Lower leg skin (tissue), 4 donors: ENCODE measurements around the gene ZNF414. TPM values are rescaled to one million over a fixed set of nuclear protein-coding genes. Genes with fewer than 3 reads are reported as not detected.

ENCODE experiments used
- total RNA-seq, 4 donors: library from RNA; depleted of rRNA; stranded (reverse); fragments of >200 nt; gene quantifications; one replicate each; pipeline ENCODE4 v1.1.0, GENCODE V29; 2016

The ZNF414 gene
- total RNA-seq, 4 donors from 2014 or later, result 14.8 to 42.2 (median 18.8) TPM

Other genes starting within 250 kb of the ZNF414 start
- 10 to 100 TPM in 3 of 4 donors, 1 to 10 TPM in 1; 9.0 to 23.6 (median 16.8) TPM for gene CD320, start 205.8 kb downstream of the ZNF414 start, total RNA-seq
- 10 to 100 TPM; 24.5 to 39.5 (median 32.3) TPM for gene NDUFA7, start 192.8 kb downstream of the ZNF414 start, total RNA-seq
- gene RPS28, start 192.7 kb downstream of the ZNF414 start, total RNA-seq, result 100 to 1,000 TPM; 427 to 879 (median 727) TPM
- gene KANK3, start 170.9 kb downstream of the ZNF414 start, total RNA-seq, result 10 to 100 TPM in 2 of 4 donors, 1 to 10 TPM in 2; 7.6 to 16.7 (median 11.4) TPM
- 10 to 100 TPM; 11.8 to 51.8 (median 34.7) TPM for gene ANGPTL4, start 150.0 kb downstream of the ZNF414 start, total RNA-seq
- 100 to 1,000 TPM in 1 of 4 donors, 10 to 100 TPM in 3; 40.6 to 125 (median 56.8) TPM for gene RAB11B, start 123.8 kb downstream of the ZNF414 start, total RNA-seq
- gene MARCHF2, start 100.9 kb downstream of the ZNF414 start, total RNA-seq, result 100 to 1,000 TPM in 1 of 4 donors, 10 to 100 TPM in 3; 53.5 to 110 (median 60.8) TPM
- 100 to 1,000 TPM in 1 of 4 donors, 10 to 100 TPM in 3; 60.4 to 103 (median 79.7) TPM for gene HNRNPM, start 69.2 kb downstream of the ZNF414 start, total RNA-seq
- under 1 TPM in 3 of 4 donors, not detected in 1; 0.16 to 0.59 (median 0.30) TPM for gene PRAM1, start 11.5 kb downstream of the ZNF414 start, total RNA-seq
- gene MYO1F, start 63.3 kb upstream of the ZNF414 start, total RNA-seq, result 1 to 10 TPM; 2.2 to 6.3 (median 3.2) TPM
- 10 to 100 TPM in 2 of 4 donors, 1 to 10 TPM in 2; 6.1 to 21.3 (median 14.1) TPM for gene ADAMTS10, start 96.5 kb upstream of the ZNF414 start, total RNA-seq
- not detected for gene NFILZ, start 116.5 kb upstream of the ZNF414 start, total RNA-seq
- gene ACTL9, start 184.6 kb upstream of the ZNF414 start, total RNA-seq, result not detected
- gene OR2Z1, start 207.5 kb upstream of the ZNF414 start, total RNA-seq, result not detected